Measurements from ENCODE around the gene RAB10.
"Not testable (repeated sequence)": the region's sequence is repeated elsewhere in the genome, so short reads cannot be mapped to it uniquely, and the experiment has no call there.

DNA sequence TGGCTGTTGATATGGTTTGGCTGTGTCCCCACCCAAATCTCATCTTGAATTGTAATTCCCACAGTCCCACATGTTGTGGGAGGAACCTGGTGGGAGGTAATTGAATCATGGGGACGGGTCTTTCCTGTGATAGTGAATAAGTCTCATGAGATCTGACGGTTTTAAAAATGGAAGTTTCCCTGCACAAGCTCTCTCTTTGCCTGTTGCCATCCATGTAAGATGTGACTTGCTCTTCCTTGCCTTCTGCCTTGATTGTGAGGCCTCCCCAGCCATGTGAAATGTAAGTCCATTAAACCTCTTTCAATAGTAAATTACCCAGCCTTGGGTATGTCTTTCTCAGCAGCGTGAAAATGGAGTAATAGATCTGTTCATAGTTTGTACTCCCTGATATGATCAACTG, 47.0 kb downstream of the RAB10 start:
- TF ChIP-seq EZH2phosphoT487 (IDR thresholded peaks at IDR 0.05; ENCODE audit: insufficient read depth, low read depth); EZH2 (IDR thresholded peaks at IDR 0.05; ENCODE audit: insufficient read depth, poor library complexity, severe bottlenecking): not testable (repeated sequence)
